ENCODE results near the gene TYW1B. TPM values are rescaled to one million over a fixed set of nuclear protein-coding genes. Genes with fewer than 3 reads are reported as not detected.
"Not testable (repeated sequence)": the region's sequence is repeated elsewhere in the genome, so short reads cannot be mapped to it uniquely, and the experiment has no call there.

TYW1B gene
- total RNA-seq, 1 experiment from 2014 or later: 5.5 TPM

- DNase-seq; H3K27ac Mint-ChIP-seq; H3K4me1 ChIP-seq (ENCODE audit: insufficient read depth, low read length); H3K79me1 ChIP-seq (ENCODE audit: insufficient read depth, low read depth, low read length, poor library complexity, severe bottlenecking); H3K18ac ChIP-seq (ENCODE audit: insufficient read length, low read depth, low read length); H3K4ac ChIP-seq (ENCODE audit: low read depth, low read length); H3K4me2 ChIP-seq (ENCODE audit: insufficient read depth, insufficient read length, low read length); H3K56ac ChIP-seq (ENCODE audit: insufficient read length, low read depth, low read length); H3T11ph ChIP-seq (ENCODE audit: low read length); H2BK15ac ChIP-seq (ENCODE audit: low read depth, low read length); H3K79me2 ChIP-seq (ENCODE audit: insufficient read depth, low read length); H3K14ac ChIP-seq (ENCODE audit: insufficient read depth, low read length); H3K4me1 Mint-ChIP-seq; H3K9ac ChIP-seq (ENCODE audit: extremely low read depth, insufficient read length, low read length); H3K27me3 Mint-ChIP-seq (ENCODE audit: low read depth); H2BK5ac ChIP-seq (ENCODE audit: insufficient read length, low read length); H2BK120ac ChIP-seq (ENCODE audit: low read depth, low read length, poor library complexity, severe bottlenecking); H2BK20ac ChIP-seq (ENCODE audit: low read depth, low read length, poor library complexity, severe bottlenecking); H3K27ac ChIP-seq (ENCODE audit: insufficient read length, low read depth, low read length); H2AFZ ChIP-seq (ENCODE audit: low read length); H4K5ac ChIP-seq (ENCODE audit: insufficient read length, low read depth, low read length); H2BK12ac ChIP-seq (ENCODE audit: insufficient read length, low read depth, low read length); H3K23ac ChIP-seq (ENCODE audit: insufficient read length, low read depth, low read length); H3K9me3 Mint-ChIP-seq; H3K27me3 ChIP-seq (ENCODE audit: insufficient read depth, low read length); H3K4me3 Mint-ChIP-seq; H2AK5ac ChIP-seq (ENCODE audit: insufficient read length, low read length); H4K20me1 ChIP-seq (ENCODE audit: control insufficient read depth, insufficient read depth, insufficient read length); H3K9me3 ChIP-seq (ENCODE audit: control insufficient read depth, low read depth, low read length); H3K23me2 ChIP-seq (ENCODE audit: insufficient read length, low read depth, low read length, poor library complexity, severe bottlenecking); H4K91ac ChIP-seq (ENCODE audit: insufficient read length, low read depth, low read length); H4K8ac ChIP-seq (replicated peaks; ENCODE audit: insufficient read length, low read depth, low read length): not testable (repeated sequence)
- H3K36me3 Mint-ChIP-seq (ENCODE audit: insufficient read depth in 1 of 3, low read depth in 3 of 3): peaks cover 2 to 19% (median 4%) of the 10 kb centered on the region in 3 experiments; a peak in 6 of 7 replicates
Observed at GRCh38 chr7:72550454-72550853, 277.5 kb downstream of the TYW1B start.

GRCh38 chr7:72546586-72547237 is 281.3 kb downstream of the TYW1B start:
- H3K27me3 ChIP-seq (ENCODE audit: insufficient read depth, low read length); H3K23ac ChIP-seq (ENCODE audit: insufficient read length, low read depth, low read length); H3K4me1 ChIP-seq (ENCODE audit: insufficient read depth, low read length); H4K8ac ChIP-seq (replicated peaks; ENCODE audit: insufficient read length, low read depth, low read length); H4K91ac ChIP-seq (ENCODE audit: insufficient read length, low read depth, low read length); H3K18ac ChIP-seq (ENCODE audit: insufficient read length, low read depth, low read length); H2BK15ac ChIP-seq (ENCODE audit: low read depth, low read length); H3K9ac ChIP-seq (ENCODE audit: extremely low read depth, insufficient read length, low read length); H3K4me3 Mint-ChIP-seq; DNase-seq; H3K79me1 ChIP-seq (ENCODE audit: insufficient read depth, low read depth, low read length, poor library complexity, severe bottlenecking); H3K23me2 ChIP-seq (ENCODE audit: insufficient read length, low read depth, low read length, poor library complexity, severe bottlenecking); H3K4me2 ChIP-seq (ENCODE audit: insufficient read depth, insufficient read length, low read length); H3K9me3 ChIP-seq (ENCODE audit: control insufficient read depth, low read depth, low read length); H3K4ac ChIP-seq (ENCODE audit: low read depth, low read length); H2BK5ac ChIP-seq (ENCODE audit: insufficient read length, low read length); H2AK5ac ChIP-seq (ENCODE audit: insufficient read length, low read length); H2BK12ac ChIP-seq (ENCODE audit: insufficient read length, low read depth, low read length); H3K9me3 Mint-ChIP-seq; H3K27ac Mint-ChIP-seq; H4K20me1 ChIP-seq (ENCODE audit: control insufficient read depth, insufficient read depth, insufficient read length); H2AFZ ChIP-seq (ENCODE audit: low read length); H3T11ph ChIP-seq (ENCODE audit: low read length); H3K79me2 ChIP-seq (ENCODE audit: insufficient read depth, low read length); H4K5ac ChIP-seq (ENCODE audit: insufficient read length, low read depth, low read length); H2BK120ac ChIP-seq (ENCODE audit: low read depth, low read length, poor library complexity, severe bottlenecking); H2BK20ac ChIP-seq (ENCODE audit: low read depth, low read length, poor library complexity, severe bottlenecking); H3K56ac ChIP-seq (ENCODE audit: insufficient read length, low read depth, low read length); H3K27ac ChIP-seq (ENCODE audit: insufficient read length, low read depth, low read length); H3K27me3 Mint-ChIP-seq (ENCODE audit: low read depth): not testable (repeated sequence)
- no CpG with 5 or more reads among the region's 9 CpGs for WGBS (ENCODE audit: extremely low coverage, insufficient read length, low lambda C conversion rate)
- H3K14ac ChIP-seq (ENCODE audit: insufficient read depth, low read length): peak overlapping the region; percentile 36; the same call in 1 of the 2 replicates
- Mint-ChIP-seq H3K36me3 (ENCODE audit: insufficient read depth in 1 of 3, low read depth in 3 of 3) (peaks cover 2 to 19% (median 4%) of the 10 kb centered on the region in 3 experiments; a peak in 6 of 7 replicates), H3K4me1 (peaks cover 4 to 13% of the 10 kb centered on the region in 2 experiments; a peak in 2 of 4 replicates)

Data from H9 (cell line).